H1 (cell line): ENCODE measurements around the gene TSPEAR.

Experiments
- BRCA1 ChIP-seq: IDR thresholded peaks from 2 replicates; pipeline ENCODE4 v1.6.1; 2012; ENCODE audit warnings: low read depth, low read length, improper control_type of control experiment
- CTCF ChIP-seq, 3 experiments: IDR thresholded peaks; 1 replicate in 2 of 3; 2 replicates in 1 of 3; pipeline versions ENCODE4 v1.5.1 to v1.6.1; 2011; ENCODE audit warnings: low read length in 3 of 3, mild to moderate bottlenecking in 3 of 3, inconsistent platforms in 2 of 3, low read depth in 1 of 3, moderate library complexity in 1 of 3; ENCODE audit not compliant: insufficient read depth in 1 of 3; ENCODE audit errors: control extremely low read depth in 1 of 3
- POLR2A ChIP-seq, 2 experiments: IDR thresholded peaks; 1 replicate in 1 of 2; 2 replicates in 1 of 2; pipeline ENCODE4 v1.6.1; 2011; ENCODE audit warnings: low read depth in 2 of 2, low read length in 2 of 2, mild to moderate bottlenecking in 2 of 2; ENCODE audit errors: control extremely low read depth in 1 of 2
- YY1 ChIP-seq: IDR thresholded peaks from 2 replicates; pipeline ENCODE4 v1.6.1; 2011; ENCODE audit warnings: low read depth, mild to moderate bottlenecking, low read length
- TF ChIP-seq, protein P1 (sequence below): IDR thresholded peaks from 2 replicates; pipeline ENCODE4 v1.6.1; 2012; ENCODE audit warnings: inconsistent platforms

DNA sequence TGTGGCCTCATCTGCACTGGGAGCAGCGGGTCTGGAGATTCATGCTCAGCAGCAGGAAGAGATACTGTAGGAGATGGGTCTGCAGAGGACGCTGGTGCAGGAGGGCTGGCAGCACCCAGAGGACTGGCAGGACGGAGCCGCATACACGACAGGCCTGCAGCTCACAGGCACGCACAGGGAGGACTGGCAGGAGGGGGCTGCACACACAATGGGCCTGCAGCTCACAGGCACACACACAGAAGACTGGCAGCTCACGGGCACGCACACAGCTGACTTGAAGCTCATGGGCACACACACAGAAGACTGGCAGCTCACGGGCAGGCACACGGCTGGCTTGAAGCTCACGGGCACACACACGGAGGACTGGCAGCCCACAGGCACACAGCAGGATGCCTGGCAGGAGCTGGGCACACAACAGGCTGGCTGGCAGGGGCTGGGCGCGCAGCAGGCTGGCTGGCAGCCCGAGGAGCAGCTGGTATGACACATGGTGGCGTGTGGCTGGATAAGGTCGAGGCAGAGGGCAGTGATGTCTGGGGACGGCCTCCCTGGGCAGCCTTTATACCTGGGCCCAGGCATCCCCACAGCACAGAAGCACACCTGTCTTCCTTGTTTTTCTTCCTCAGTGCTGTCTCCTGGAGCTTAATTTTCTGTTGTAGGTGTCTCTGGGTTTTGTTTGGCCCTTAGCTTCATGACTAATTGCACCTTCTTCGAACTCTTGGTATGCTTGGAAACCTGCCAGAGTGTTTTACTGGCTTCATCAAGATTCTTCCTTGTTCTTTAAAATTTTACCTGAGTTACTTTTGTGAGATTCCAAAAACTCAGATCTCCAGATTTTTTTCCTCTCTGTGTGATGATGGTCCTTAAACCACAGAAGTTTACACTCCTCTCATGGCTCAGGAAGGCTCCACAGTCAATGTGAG is 44.7 kb downstream of the TSPEAR start, which contains the start of gene KRTAP12-2:
- TF ChIP-seq CTCF (IDR thresholded peaks at IDR 0.05; ENCODE audit: control extremely low read depth in 1 of 3, insufficient read depth in 1 of 3, low read depth in 1 of 3, low read length in 3 of 3), result no peak
- TF ChIP-seq BRCA1, result no peak
- TF ChIP-seq, protein P1, sequence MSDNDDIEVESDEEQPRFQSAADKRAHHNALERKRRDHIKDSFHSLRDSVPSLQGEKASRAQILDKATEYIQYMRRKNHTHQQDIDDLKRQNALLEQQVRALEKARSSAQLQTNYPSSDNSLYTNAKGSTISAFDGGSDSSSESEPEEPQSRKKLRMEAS, result no peak
- no peak for TF ChIP-seq YY1
- no peak for TF ChIP-seq POLR2A (IDR thresholded peaks at IDR 0.05; ENCODE audit: control extremely low read depth in 1 of 2, low read depth in 2 of 2, low read length in 2 of 2)
